ENCODE measurements around the gene DSC1. TPM values are rescaled to one million over a fixed set of nuclear protein-coding genes. Genes with fewer than 3 reads are reported as not detected.

DSC1 gene
- total and polyA plus RNA-seq, 2 of the 8 experiments (the other 6 are each of a cell fraction or from before 2014, with no cell fraction given), result 0.02 TPM; not detected in 1

DNA sequence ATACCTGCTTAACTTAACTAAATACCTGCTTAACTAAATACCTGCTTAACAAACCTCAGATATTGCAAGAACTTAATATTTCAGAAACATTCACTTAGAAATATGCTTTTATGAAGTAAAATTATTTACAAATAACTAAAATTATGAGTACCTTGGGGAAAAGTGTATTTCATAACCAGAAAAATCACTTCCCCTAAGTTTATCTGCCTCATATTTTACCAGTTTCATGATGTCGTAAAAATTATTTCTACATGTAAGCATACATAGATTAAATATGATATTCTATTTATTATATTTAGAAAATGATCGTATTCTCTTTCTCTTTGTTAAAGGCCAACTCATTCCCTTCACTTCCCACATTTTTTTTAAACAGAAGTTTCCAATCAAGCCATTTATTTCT is 41.5 kb upstream of the DSC1 start:
- Histone ChIP-seq H3K27me3 (replicated peaks in 1 of 4; ENCODE audit: control insufficient read depth in 3 of 4, extremely low read depth in 1 of 4, insufficient read depth in 3 of 4, low read length in 3 of 4) (no peaks in the 10 kb centered on the region), H4K91ac (replicated peaks; ENCODE audit: insufficient read length, low read length) (no peak overlapping the region), H4K20me1 (replicated peaks in 1 of 2; ENCODE audit: control insufficient read depth in 1 of 2, insufficient read depth in 2 of 2, low read length in 2 of 2) (no peaks in the 10 kb centered on the region), H2AFZ (ENCODE audit: low read length) (no peak overlapping the region), H3K4me2 (ENCODE audit: insufficient read depth in 1 of 2, low read depth in 2 of 2, low read length in 2 of 2) (no peak overlapping the region), H3K56ac (replicated peaks; ENCODE audit: insufficient read length, low read depth, low read length) (no peak overlapping the region), H3K36me3 (ENCODE audit: control insufficient read depth in 2 of 4, insufficient read depth in 4 of 4, low read length in 3 of 4) (no peaks in the 10 kb centered on the region), H2BK15ac (ENCODE audit: low read length) (no peak overlapping the region), H3K9ac (replicated peaks in 1 of 4; ENCODE audit: extremely low read depth in 1 of 4, low read depth in 3 of 4, low read length in 3 of 4) (no peak overlapping the region), H3K4ac (replicated peaks; ENCODE audit: insufficient read length, low read depth, low read length) (no peak overlapping the region), H3K27ac (ENCODE audit: low read depth, low read length) (no peak overlapping the region), H3K4me1 (replicated peaks in 1 of 4; ENCODE audit: control insufficient read depth in 3 of 4, insufficient read depth in 4 of 4, low read length in 3 of 4) (peaks cover 0 to 3% (median 3%) of the 10 kb centered on the region in 4 experiments; a peak in 3 of 7 replicates), H3K23ac (ENCODE audit: insufficient read length) (no peak overlapping the region), H3K23me2 (ENCODE audit: low read depth, low read length) (no peaks in the 10 kb centered on the region; the same call in 1 of the 2 replicates), H3K18ac (ENCODE audit: extremely low read depth, low read length) (no peak overlapping the region), H2AK5ac (ENCODE audit: low read depth, low read length) (no peak overlapping the region), H4K8ac (ENCODE audit: extremely low read depth, insufficient read depth, low read length) (no peak overlapping the region), H3K4me3 (ENCODE audit: extremely low read depth in 1 of 4, insufficient read depth in 2 of 4, low read depth in 3 of 4, low read length in 4 of 4) (no peak overlapping the region), H3K14ac (ENCODE audit: insufficient read length) (no peak overlapping the region), H2BK5ac (ENCODE audit: low read depth, low read length) (no peak overlapping the region), H3K79me1 (ENCODE audit: low read depth, low read length) (no peaks in the 10 kb centered on the region), H3K79me2 (ENCODE audit: control insufficient read depth in 1 of 2, insufficient read depth in 2 of 2, low read length in 2 of 2) (no peaks in the 10 kb centered on the region), H3K9me3 (ENCODE audit: insufficient read depth in 2 of 2, low read depth in 1 of 2, low read length in 1 of 2) (no peaks in the 10 kb centered on the region), H4K5ac (ENCODE audit: insufficient read length, low read depth, low read length) (no peak overlapping the region), H2BK12ac (ENCODE audit: low read depth, low read length) (no peak overlapping the region), H2BK20ac (ENCODE audit: low read length) (no peak overlapping the region), H2BK120ac (replicated peaks; ENCODE audit: low read depth, low read length) (no peak overlapping the region)
- DNase-seq (ENCODE audit: low read depth in 1 of 2, low spot score in 2 of 2), result no peak
- ChIA-PET CTCF (ENCODE audit: partially characterized antibody) (interaction anchor here (0.6 to 1.3 kb wide), 2 partner anchors 38 to 499 kb away, joined by 3 to 5 read pairs; no protein-coding TSS in a partner anchor), POLR2A (ENCODE audit: partially characterized antibody) (no interaction called here)
- WGBS, 2 experiments (ENCODE audit: extremely low coverage in 1 of 2, insufficient coverage in 1 of 2, insufficient read length in 1 of 2, insufficient replicate concordance in 2 of 2, low coverage in 1 of 2, low lambda C conversion rate in 2 of 2, missing lambda C conversion rate in 1 of 2), result 92% methylated on average over 2 of the region's 2 CpGs; no CpG with 5 or more reads in 1 of the 2 experiments
- no peak for FAIRE-seq
- TF ChIP-seq SIN3A (conservative IDR thresholded peaks at IDR 0.05 in 1 of 2, IDR thresholded peaks at IDR 0.05 in 1 of 2; ENCODE audit: low read depth in 1 of 2, low read length in 2 of 2), result no peak
- no peak for TF ChIP-seq HDAC6 (IDR thresholded peaks at IDR 0.05; ENCODE audit: low read depth, low read length)
